ENCODE data around the gene CYB5B.
A peak's percentile ranks its signal among the peaks of the same experiment; 100 is the strongest.
"Not testable (repeated sequence)": the region's sequence is repeated elsewhere in the genome, so short reads cannot be mapped to it uniquely, and the experiment has no call there.

GRCh38 chr16:69429058-69429640, 4.7 kb downstream of the CYB5B start:
- TF ChIP-seq CTCF (IDR thresholded peaks at IDR 0.05), result not testable (repeated sequence)
- TF ChIP-seq POLR2A (IDR thresholded peaks at IDR 0.05), result peak in 1 of 2 donors; percentile 10
